ENCODE results near the gene LGR6. TPM values are rescaled to one million over a fixed set of nuclear protein-coding genes. Genes with fewer than 3 reads are reported as not detected.
A peak's percentile ranks its signal among the peaks of the same experiment; 100 is the strongest.
"Not testable (repeated sequence)": the region's sequence is repeated elsewhere in the genome, so short reads cannot be mapped to it uniquely, and the experiment has no call there.

Gene LGR6
- total RNA-seq, 2 donors from 2014 or later = 0.21 TPM; not detected in 1

GRCh38 chr1:202163281-202164270 is 30.0 kb upstream of the LGR6 start:
- Mint-ChIP-seq H3K36me3 (ENCODE audit: low read depth) (peaks cover 26% of the 10 kb centered on the region), H3K4me3 (peak overlapping the region; percentile 100), H3K9me3 (no peaks in the 10 kb centered on the region), H3K27ac (peak overlapping the region; percentile 100), H3K4me1 (peaks cover 23% of the 10 kb centered on the region), H3K27me3 (no peaks in the 10 kb centered on the region)
- ATAC-seq (replicated peaks) = no peak

GRCh38 chr1:202164271-202165037 is 29.1 kb upstream of the LGR6 start:
- Mint-ChIP-seq H3K27me3 (no peaks in the 10 kb centered on the region), H3K4me1 (peaks cover 18% of the 10 kb centered on the region), H3K9me3 (no peaks in the 10 kb centered on the region), H3K27ac (peak overlapping the region; percentile 100), H3K4me3 (peak overlapping the region; percentile 100), H3K36me3 (ENCODE audit: low read depth) (peaks cover 17% of the 10 kb centered on the region)
- peak; percentile 61 for ATAC-seq (replicated peaks)

GRCh38 chr1:202165267-202165941 is 28.2 kb upstream of the LGR6 start:
- H3K36me3 Mint-ChIP-seq (ENCODE audit: low read depth) = peaks cover 8% of the 10 kb centered on the region
- H3K4me3 Mint-ChIP-seq = peak overlapping the region; percentile 100
- peaks cover 18% of the 10 kb centered on the region for H3K4me1 Mint-ChIP-seq
- H3K27me3 Mint-ChIP-seq = no peaks in the 10 kb centered on the region
- peak; percentile 36 for ATAC-seq (replicated peaks)
- peak overlapping the region; percentile 100 for H3K27ac Mint-ChIP-seq
- no peaks in the 10 kb centered on the region for H3K9me3 Mint-ChIP-seq

GRCh38 chr1:202165942-202166843 is 27.4 kb upstream of the LGR6 start:
- Mint-ChIP-seq H3K4me3 (peak overlapping the region; percentile 100), H3K4me1 (peaks cover 18% of the 10 kb centered on the region), H3K27me3 (no peaks in the 10 kb centered on the region), H3K9me3 (no peaks in the 10 kb centered on the region), H3K27ac (peak overlapping the region; percentile 100), H3K36me3 (ENCODE audit: low read depth) (peaks cover under 1% of the 10 kb centered on the region)
- peak; percentile 11 for ATAC-seq (replicated peaks)

GRCh38 chr1:202167054-202167453 is 26.5 kb upstream of the LGR6 start:
- not testable (repeated sequence) for H3K27ac Mint-ChIP-seq; H3K9me3 Mint-ChIP-seq; H3K36me3 Mint-ChIP-seq (ENCODE audit: low read depth); ATAC-seq (replicated peaks); H3K27me3 Mint-ChIP-seq
- Mint-ChIP-seq H3K4me3 (peak overlapping the region; percentile 100), H3K4me1 (peaks cover 18% of the 10 kb centered on the region)

GRCh38 chr1:202167708-202168415 is 25.7 kb upstream of the LGR6 start:
- H3K9me3 Mint-ChIP-seq = no peaks in the 10 kb centered on the region
- no peak overlapping the region for H3K4me3 Mint-ChIP-seq
- H3K36me3 Mint-ChIP-seq (ENCODE audit: low read depth) = no peaks in the 10 kb centered on the region
- peaks cover 13% of the 10 kb centered on the region for H3K4me1 Mint-ChIP-seq
- no peak overlapping the region for H3K27ac Mint-ChIP-seq
- H3K27me3 Mint-ChIP-seq = no peaks in the 10 kb centered on the region
- ATAC-seq (replicated peaks) = no peak

GRCh38 chr1:202168861-202169260 is 24.7 kb upstream of the LGR6 start:
- Mint-ChIP-seq H3K27me3 (no peaks in the 10 kb centered on the region), H3K4me1 (peaks cover 10% of the 10 kb centered on the region), H3K36me3 (ENCODE audit: low read depth) (no peaks in the 10 kb centered on the region), H3K9me3 (no peaks in the 10 kb centered on the region), H3K27ac (no peak overlapping the region), H3K4me3 (no peak overlapping the region)
- ATAC-seq (replicated peaks) = no peak

- Mint-ChIP-seq H3K27me3 (no peaks in the 10 kb centered on the region), H3K36me3 (ENCODE audit: low read depth) (no peaks in the 10 kb centered on the region), H3K9me3 (no peaks in the 10 kb centered on the region), H3K4me3 (no peak overlapping the region), H3K4me1 (no peaks in the 10 kb centered on the region), H3K27ac (no peak overlapping the region)
- ATAC-seq (replicated peaks) = no peak
These were observed 22.9 kb upstream of the LGR6 start for GRCh38 chr1:202170726-202171125.

GRCh38 chr1:202171292-202172014 is 22.1 kb upstream of the LGR6 start:
- ATAC-seq (replicated peaks) = peak; percentile 45
- no peaks in the 10 kb centered on the region for H3K9me3 Mint-ChIP-seq
- no peaks in the 10 kb centered on the region for H3K4me1 Mint-ChIP-seq
- no peak overlapping the region for H3K27ac Mint-ChIP-seq
- no peak overlapping the region for H3K4me3 Mint-ChIP-seq
- no peaks in the 10 kb centered on the region for H3K27me3 Mint-ChIP-seq
- H3K36me3 Mint-ChIP-seq (ENCODE audit: low read depth) = no peaks in the 10 kb centered on the region

GRCh38 chr1:202172015-202172355 is 21.6 kb upstream of the LGR6 start:
- Mint-ChIP-seq H3K27ac (no peak overlapping the region), H3K9me3 (no peaks in the 10 kb centered on the region), H3K4me1 (no peaks in the 10 kb centered on the region), H3K4me3 (no peak overlapping the region), H3K36me3 (ENCODE audit: low read depth) (no peaks in the 10 kb centered on the region), H3K27me3 (no peaks in the 10 kb centered on the region)
- peak; percentile 70 for ATAC-seq (replicated peaks)

GRCh38 chr1:202173993-202174392 is 19.6 kb upstream of the LGR6 start:
- Mint-ChIP-seq H3K27me3 (no peaks in the 10 kb centered on the region), H3K27ac (no peak overlapping the region), H3K9me3 (no peaks in the 10 kb centered on the region), H3K4me1 (no peaks in the 10 kb centered on the region), H3K36me3 (ENCODE audit: low read depth) (no peaks in the 10 kb centered on the region), H3K4me3 (no peak overlapping the region)
- no peak for ATAC-seq (replicated peaks)

GRCh38 chr1:202176949-202177927 is 16.4 kb upstream of the LGR6 start:
- no peaks in the 10 kb centered on the region for H3K27me3 Mint-ChIP-seq

More at GRCh38 chr1:202176949-202177927, 16.4 kb upstream of the LGR6 start:
- Mint-ChIP-seq H3K4me3 (no peak overlapping the region), H3K9me3 (no peaks in the 10 kb centered on the region), H3K27ac (no peak overlapping the region), H3K4me1 (no peaks in the 10 kb centered on the region), H3K36me3 (ENCODE audit: low read depth) (no peaks in the 10 kb centered on the region)
- ATAC-seq (replicated peaks) = no peak
